ENCODE results near the gene CCN2. TPM values are rescaled to one million over a fixed set of nuclear protein-coding genes. Genes with fewer than 3 reads are reported as not detected.

CCN2 gene
- total RNA-seq, 2 experiments from 2014 or later = 0.11 TPM; not detected in 1

DNA sequence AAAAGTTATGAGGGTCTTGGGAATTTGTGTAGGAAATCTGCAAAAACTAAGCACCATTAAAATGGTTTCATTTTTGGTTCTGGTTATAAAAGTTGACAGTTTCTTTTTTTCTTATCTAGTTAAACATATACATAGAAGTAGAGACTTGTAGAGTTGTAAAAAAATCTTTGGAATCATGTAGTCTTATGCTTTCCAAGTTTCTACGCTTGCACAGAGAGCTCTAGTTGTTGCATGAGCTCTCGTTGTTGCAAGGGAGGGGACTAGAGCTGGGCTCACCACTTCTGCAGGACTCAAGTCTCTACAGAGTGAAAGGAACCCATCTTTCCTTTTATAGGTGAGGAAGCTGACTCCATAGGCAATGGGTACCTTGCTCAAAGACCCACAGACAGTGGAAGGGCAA, 21.6 kb upstream of the CCN2 start:
- H3K4me1 Mint-ChIP-seq (ENCODE audit: low read depth) = no peaks in the 10 kb centered on the region
- CTCF ChIA-PET = no interaction called here
- no peaks in the 10 kb centered on the region for H3K9me3 Mint-ChIP-seq
- H3K27me3 Mint-ChIP-seq = peaks cover 34% of the 10 kb centered on the region
- Histone ChIP-seq H3K27ac (ENCODE audit: low read depth in 1 of 2, low read length in 2 of 2) (no peak overlapping the region), H3K4me3 (ENCODE audit: low read length) (no peak overlapping the region), H3K4me1 (ENCODE audit: insufficient read depth, low read length) (no peaks in the 10 kb centered on the region), H3K27me3 (ENCODE audit: control insufficient read depth in 1 of 2, insufficient read depth in 2 of 2, low read length in 2 of 2) (peaks cover 0 to 7% of the 10 kb centered on the region in 2 experiments), H3K36me3 (ENCODE audit: insufficient read depth, low read length) (no peaks in the 10 kb centered on the region), H3K9me3 (ENCODE audit: control insufficient read depth in 1 of 2, insufficient read depth in 1 of 2, low read length in 2 of 2) (no peaks in the 10 kb centered on the region)
- intact Hi-C loops (cut with DNase I, micrococcal nuclease) = no loop called here
- DNase-seq (no peak), ATAC-seq (ENCODE audit: poor library complexity) (no peak)
- no peak overlapping the region for H3K4me3 Mint-ChIP-seq
- H3K36me3 Mint-ChIP-seq (ENCODE audit: low read depth) = no peaks in the 10 kb centered on the region
- no peak overlapping the region for H3K27ac Mint-ChIP-seq
- POLR2A ChIA-PET = no interaction called here
- TF ChIP-seq CTCF (IDR thresholded peaks at IDR 0.05) = no peak

GRCh38 chr6:131970076-131970859, 19.1 kb upstream of the CCN2 start:
- Mint-ChIP-seq H3K4me1 (ENCODE audit: low read depth) (no peaks in the 10 kb centered on the region), H3K36me3 (ENCODE audit: low read depth) (no peaks in the 10 kb centered on the region), H3K27ac (no peak overlapping the region), H3K27me3 (peaks cover 36% of the 10 kb centered on the region), H3K9me3 (no peaks in the 10 kb centered on the region), H3K4me3 (no peak overlapping the region)
- no peak for TF ChIP-seq CTCF (IDR thresholded peaks at IDR 0.05)
- peaks cover 0 to 7% of the 10 kb centered on the region in 2 experiments for H3K27me3 ChIP-seq (ENCODE audit: control insufficient read depth in 1 of 2, insufficient read depth in 2 of 2, low read length in 2 of 2)
- H3K27ac ChIP-seq (ENCODE audit: low read depth in 1 of 2, low read length in 2 of 2) = no peak overlapping the region
- H3K4me1 ChIP-seq (ENCODE audit: insufficient read depth, low read length) = no peaks in the 10 kb centered on the region
- no peak for ATAC-seq (ENCODE audit: poor library complexity)
- intact Hi-C loops (cut with DNase I, micrococcal nuclease) = no loop called here
- no peaks in the 10 kb centered on the region for H3K9me3 ChIP-seq (ENCODE audit: control insufficient read depth in 1 of 2, insufficient read depth in 1 of 2, low read length in 2 of 2)
- no peak overlapping the region for H3K4me3 ChIP-seq (ENCODE audit: low read length)
- POLR2A ChIA-PET = no interaction called here
- no peaks in the 10 kb centered on the region for H3K36me3 ChIP-seq (ENCODE audit: insufficient read depth, low read length)
- CTCF ChIA-PET = no interaction called here
- no peak for DNase-seq

DNA sequence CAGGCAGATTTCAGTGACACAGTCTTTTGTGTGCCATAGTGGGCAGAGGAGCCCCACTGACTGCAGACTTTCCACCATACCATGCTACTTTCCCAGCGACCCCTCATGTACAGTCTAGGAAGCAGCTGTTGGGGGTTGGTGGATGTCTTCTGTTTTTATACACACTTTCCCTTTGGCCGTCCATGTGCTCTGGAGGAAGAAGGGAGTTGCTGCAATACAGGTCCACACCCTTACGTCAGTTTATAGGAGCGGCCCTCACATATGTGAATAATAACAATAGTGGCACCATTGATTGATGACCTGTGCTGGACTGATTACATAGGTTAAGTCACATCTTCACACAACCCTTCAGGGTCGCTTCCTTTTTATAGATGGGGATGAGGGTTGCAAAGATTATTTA, 17.5 kb upstream of the CCN2 start:
- intact Hi-C loops (cut with DNase I, micrococcal nuclease) = no loop called here
- Mint-ChIP-seq H3K27ac (no peak overlapping the region), H3K4me1 (ENCODE audit: low read depth) (no peaks in the 10 kb centered on the region), H3K27me3 (peaks cover 35% of the 10 kb centered on the region), H3K4me3 (no peak overlapping the region), H3K9me3 (no peaks in the 10 kb centered on the region), H3K36me3 (ENCODE audit: low read depth) (no peaks in the 10 kb centered on the region)
- H3K27me3 ChIP-seq (ENCODE audit: control insufficient read depth in 1 of 2, insufficient read depth in 2 of 2, low read length in 2 of 2) = peaks cover 0 to 3% of the 10 kb centered on the region in 2 experiments
- H3K27ac ChIP-seq (ENCODE audit: low read depth in 1 of 2, low read length in 2 of 2) = no peak overlapping the region
- H3K4me3 ChIP-seq (ENCODE audit: low read length) = no peak overlapping the region
- ChIA-PET CTCF (no interaction called here), POLR2A (no interaction called here)
- DNase-seq = no peak
- no peak for ATAC-seq (ENCODE audit: poor library complexity)
- no peak for TF ChIP-seq CTCF (IDR thresholded peaks at IDR 0.05)
- no peaks in the 10 kb centered on the region for H3K4me1 ChIP-seq (ENCODE audit: insufficient read depth, low read length)
- H3K9me3 ChIP-seq (ENCODE audit: control insufficient read depth in 1 of 2, insufficient read depth in 1 of 2, low read length in 2 of 2) = no peaks in the 10 kb centered on the region
- H3K36me3 ChIP-seq (ENCODE audit: insufficient read depth, low read length) = no peaks in the 10 kb centered on the region
